ENCODE results near the gene UNC13C. TPM values are rescaled to one million over a fixed set of nuclear protein-coding genes. Genes with fewer than 3 reads are reported as not detected.

UNC13C gene
- total RNA-seq, 4 donors from 2014 or later: 0.04 to 0.24 (median 0.22) TPM

- 68% methylated on average over 1 of the region's 1 CpG for WGBS
Measured at GRCh38 chr15:54556231-54556630, 578.0 kb downstream of the UNC13C start.

GRCh38 chr15:54559405-54560069, 581.3 kb downstream of the UNC13C start:
- Histone ChIP-seq H3K36me3 (no peaks in the 10 kb centered on the region), H3K4me3 (no peak overlapping the region), H3K27ac (no peak overlapping the region), H3K9me3 (no peaks in the 10 kb centered on the region), H3K27me3 (no peaks in the 10 kb centered on the region), H3K4me1 (no peaks in the 10 kb centered on the region)
- DNase-seq (ENCODE audit: low spot score in 2 of 2): no peak
- WGBS: 25% methylated on average over 4 of the region's 4 CpGs
- no peak for TF ChIP-seq POLR2AphosphoS5 (IDR thresholded peaks at IDR 0.05)
- no peak for TF ChIP-seq EP300 (IDR thresholded peaks at IDR 0.05)
- no peak for TF ChIP-seq POLR2A (IDR thresholded peaks at IDR 0.05)
- TF ChIP-seq CTCF (IDR thresholded peaks at IDR 0.05): no peak

More at GRCh38 chr15:54556231-54556630, 578.0 kb downstream of the UNC13C start:
- H3K27me3 ChIP-seq: no peaks in the 10 kb centered on the region
- H3K9me3 ChIP-seq: no peaks in the 10 kb centered on the region
- no peaks in the 10 kb centered on the region for H3K4me1 ChIP-seq
- no peak for DNase-seq (ENCODE audit: low spot score in 2 of 2)
- H3K36me3 ChIP-seq: no peaks in the 10 kb centered on the region
- no peak for TF ChIP-seq CTCF (IDR thresholded peaks at IDR 0.05)
- no peak for TF ChIP-seq EP300 (IDR thresholded peaks at IDR 0.05)
- no peak for TF ChIP-seq POLR2AphosphoS5 (IDR thresholded peaks at IDR 0.05)
- TF ChIP-seq POLR2A (IDR thresholded peaks at IDR 0.05): no peak
- no peak overlapping the region for H3K27ac ChIP-seq
- no peak overlapping the region for H3K4me3 ChIP-seq

DNA sequence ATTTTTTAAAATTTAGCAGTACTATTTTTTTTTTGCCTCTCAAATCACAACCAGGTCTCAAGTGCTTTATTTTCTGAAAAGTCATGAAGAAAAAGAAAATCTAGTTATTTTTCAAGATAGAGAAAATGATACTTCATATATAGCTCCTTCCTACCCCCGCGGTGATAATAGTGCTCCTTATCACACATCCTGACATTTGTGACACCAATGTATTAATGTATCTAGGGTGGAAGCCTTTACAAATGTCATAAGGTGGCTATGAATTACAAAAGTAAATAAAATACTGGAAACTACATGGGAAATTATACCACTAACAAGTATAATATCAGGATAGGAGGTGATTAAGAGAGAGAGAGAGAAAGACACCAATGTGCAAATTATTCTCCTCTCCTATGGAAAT, 582.2 kb downstream of the UNC13C start:
- H3K36me3 ChIP-seq: no peaks in the 10 kb centered on the region
- no peaks in the 10 kb centered on the region for H3K4me1 ChIP-seq
- 88% methylated on average over 2 of the region's 2 CpGs for WGBS
- no peaks in the 10 kb centered on the region for H3K9me3 ChIP-seq
- TF ChIP-seq EP300 (IDR thresholded peaks at IDR 0.05): no peak
- no peak for TF ChIP-seq POLR2A (IDR thresholded peaks at IDR 0.05)
- no peak for TF ChIP-seq CTCF (IDR thresholded peaks at IDR 0.05)
- no peak for TF ChIP-seq POLR2AphosphoS5 (IDR thresholded peaks at IDR 0.05)
- no peak overlapping the region for H3K27ac ChIP-seq
- H3K27me3 ChIP-seq: no peaks in the 10 kb centered on the region
- DNase-seq (ENCODE audit: low spot score in 2 of 2): no peak
- no peak overlapping the region for H3K4me3 ChIP-seq

- no peaks in the 10 kb centered on the region for H3K36me3 ChIP-seq
- H3K4me1 ChIP-seq: no peaks in the 10 kb centered on the region
- no peaks in the 10 kb centered on the region for H3K27me3 ChIP-seq
- H3K4me3 ChIP-seq: no peak overlapping the region
- WGBS: 70% methylated on average over 3 of the region's 3 CpGs
- DNase-seq (ENCODE audit: low spot score in 2 of 2): no peak
- H3K9me3 ChIP-seq: no peaks in the 10 kb centered on the region
- H3K27ac ChIP-seq: no peak overlapping the region
- TF ChIP-seq POLR2A (IDR thresholded peaks at IDR 0.05): no peak
- TF ChIP-seq EP300 (IDR thresholded peaks at IDR 0.05): no peak
- no peak for TF ChIP-seq POLR2AphosphoS5 (IDR thresholded peaks at IDR 0.05)
- no peak for TF ChIP-seq CTCF (IDR thresholded peaks at IDR 0.05)
Measured at GRCh38 chr15:54564166-54564565, 585.9 kb downstream of the UNC13C start.

GRCh38 chr15:54566654-54567053, 588.4 kb downstream of the UNC13C start:
- no peak overlapping the region for H3K27ac ChIP-seq
- no peak for TF ChIP-seq CTCF (IDR thresholded peaks at IDR 0.05)
- TF ChIP-seq EP300 (IDR thresholded peaks at IDR 0.05): no peak
- TF ChIP-seq POLR2A (IDR thresholded peaks at IDR 0.05): no peak
- no peak for TF ChIP-seq POLR2AphosphoS5 (IDR thresholded peaks at IDR 0.05)
- WGBS: 34% methylated on average over 5 of the region's 5 CpGs
- no peak overlapping the region for H3K4me3 ChIP-seq
- H3K36me3 ChIP-seq: no peaks in the 10 kb centered on the region
- no peaks in the 10 kb centered on the region for H3K9me3 ChIP-seq
- H3K4me1 ChIP-seq: no peaks in the 10 kb centered on the region
- no peak for DNase-seq (ENCODE audit: low spot score in 2 of 2)
- H3K27me3 ChIP-seq: no peaks in the 10 kb centered on the region
